GM20431 (cell line): Measurements from ENCODE around the gene DEK.
"Not testable (repeated sequence)": the region's sequence is repeated elsewhere in the genome, so short reads cannot be mapped to it uniquely, and the experiment has no call there.

Experiments used
- in situ Hi-C: fragments of 300-500 bp; cut with MseI, MboI; formaldehyde crosslinking; loops from one replicate; pipeline ENCODE4 v1.15.0; 2020; ENCODE audit warnings: low sequenced_read_pairs; ENCODE audit not compliant: unreplicated experiment

Gene DEK

DNA sequence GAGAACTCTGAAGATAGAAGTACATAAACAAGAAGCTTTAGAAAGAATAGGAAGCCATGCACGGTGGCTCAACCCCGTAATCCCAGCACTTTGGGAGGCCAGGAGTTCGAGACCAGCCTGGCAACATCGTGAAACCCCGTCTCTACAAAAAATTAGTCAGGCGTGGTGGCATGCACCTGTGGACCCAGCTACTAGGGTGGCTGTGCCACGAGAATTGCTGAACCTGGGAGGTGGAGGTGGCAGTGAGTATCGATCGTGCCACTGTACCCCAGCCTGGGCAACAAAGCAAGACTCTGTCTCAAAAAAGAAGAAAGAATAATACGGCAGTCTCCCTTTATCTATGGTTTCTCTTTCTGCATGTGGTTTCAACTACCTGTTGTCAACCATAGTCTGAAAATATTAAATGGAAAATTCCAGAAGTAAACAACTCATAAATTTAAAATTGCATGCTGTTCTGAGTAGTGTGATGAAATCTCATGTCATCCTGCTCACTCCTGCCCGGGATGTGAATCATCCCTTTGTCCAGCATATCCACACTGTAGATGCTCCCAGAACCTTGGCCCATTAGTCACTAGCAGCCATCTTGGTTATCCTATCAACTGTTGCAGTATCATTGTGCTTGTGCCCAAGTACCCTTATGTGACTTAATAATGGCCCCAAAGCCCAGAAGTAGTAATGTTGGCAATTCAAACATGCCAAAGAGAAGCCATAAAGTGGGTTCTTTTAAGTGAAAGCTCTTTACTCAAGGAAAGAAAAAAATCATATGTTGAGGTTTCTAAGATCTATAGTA is 22.1 kb downstream of the DEK start:
- in situ Hi-C loops, result no loop called here

DNA sequence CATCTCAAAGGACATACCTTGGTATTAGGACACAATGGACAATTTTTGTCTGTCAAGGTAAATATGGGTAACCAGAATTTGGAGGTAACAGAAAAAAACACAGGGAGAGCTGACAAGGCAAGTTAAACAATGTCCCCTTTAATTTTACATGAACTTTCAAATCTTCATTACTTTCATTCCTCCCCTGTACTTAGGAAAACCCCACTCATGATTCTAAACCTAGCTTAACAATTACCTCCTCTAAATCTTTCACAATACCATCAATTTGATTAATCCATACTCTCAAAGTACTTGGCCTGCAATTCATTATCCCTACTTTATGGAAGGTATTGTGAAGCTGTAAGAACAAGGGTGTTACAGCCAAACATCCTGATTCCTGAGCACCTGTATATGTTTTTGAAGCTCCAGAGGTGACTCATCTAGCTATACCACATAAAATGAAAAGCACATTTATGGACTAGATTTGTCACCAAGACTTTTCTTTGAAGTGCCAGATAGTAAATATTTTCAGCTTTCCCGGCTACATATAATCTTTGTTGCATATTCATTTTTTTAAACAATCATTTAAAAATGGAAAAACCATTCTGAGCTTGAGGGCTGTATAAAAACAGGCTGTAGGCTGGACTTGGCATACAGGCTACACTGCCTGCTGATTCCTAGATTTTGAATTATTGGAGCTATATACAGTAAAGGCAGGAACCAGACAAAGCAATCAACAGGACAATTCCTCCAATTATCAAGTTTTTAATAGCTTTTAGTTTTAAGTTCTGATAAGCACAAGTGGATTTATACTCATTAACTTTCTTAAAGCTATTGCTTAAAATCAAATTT is 22.9 kb downstream of the DEK start:
- in situ Hi-C loops, result no loop called here

GRCh38 chr6:18240230-18240629 is 24.1 kb downstream of the DEK start:
- in situ Hi-C loops, result no loop called here

DNA sequence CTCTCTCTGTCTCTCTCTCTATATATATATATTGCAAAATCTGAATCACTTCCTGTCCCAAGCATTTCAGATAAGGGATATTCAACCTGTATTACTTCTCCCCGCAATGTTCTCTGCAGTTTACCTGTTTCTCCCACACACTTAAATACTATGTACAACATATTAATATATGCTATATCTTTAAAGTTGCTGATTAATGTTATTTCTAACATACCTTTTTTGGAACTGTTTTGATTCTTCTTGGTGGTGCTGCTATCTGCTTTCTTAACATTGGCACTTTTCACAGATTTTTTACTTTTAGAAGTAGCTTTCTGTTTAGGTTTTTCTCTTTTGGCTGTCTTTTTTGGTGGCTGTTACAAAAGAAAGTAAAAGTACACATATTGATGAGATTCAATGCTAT is 27.2 kb downstream of the DEK start:
- in situ Hi-C loops, result no loop called here

- in situ Hi-C loops, result no loop called here
Measured at GRCh38 chr6:18235524-18235923, 28.8 kb downstream of the DEK start.

DNA sequence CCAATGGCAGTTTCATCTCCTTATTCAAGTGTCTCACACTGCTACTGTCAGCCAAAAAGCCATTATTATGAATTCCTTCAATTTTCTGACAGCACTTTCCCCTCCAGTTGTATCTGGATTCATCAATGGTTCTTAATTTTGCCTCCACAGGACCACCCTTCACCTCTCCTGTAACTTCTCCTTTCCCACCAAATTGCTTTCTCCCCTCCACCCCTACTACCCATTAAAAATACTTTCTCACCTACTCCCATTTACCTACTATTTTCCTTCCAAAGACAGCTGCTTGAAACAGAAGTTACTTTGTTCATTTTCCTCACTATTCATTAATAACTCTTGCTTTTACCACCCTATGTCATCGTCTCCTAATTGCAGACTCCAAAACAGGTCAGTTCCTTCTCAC is 29.8 kb downstream of the DEK start:
- in situ Hi-C loops, result no loop called here

DNA sequence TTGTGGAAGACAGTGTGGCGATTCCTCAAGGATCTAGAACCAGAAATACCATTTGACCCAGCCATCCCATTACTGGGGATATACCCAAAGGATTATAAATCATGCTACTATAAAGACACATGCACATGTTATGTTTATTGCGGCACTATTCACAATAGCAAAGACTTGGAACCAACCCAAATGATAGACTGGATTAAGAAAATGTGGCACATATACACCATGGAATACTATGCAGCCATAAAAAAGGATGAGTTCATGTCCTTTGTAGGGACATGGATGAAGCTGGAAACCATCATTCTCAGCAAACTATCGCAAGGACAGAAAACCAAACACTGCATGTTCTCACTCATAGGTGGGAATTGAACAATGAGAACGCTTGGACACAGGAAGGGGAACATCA is 30.6 kb downstream of the DEK start:
- in situ Hi-C loops, result not testable (repeated sequence)

DNA sequence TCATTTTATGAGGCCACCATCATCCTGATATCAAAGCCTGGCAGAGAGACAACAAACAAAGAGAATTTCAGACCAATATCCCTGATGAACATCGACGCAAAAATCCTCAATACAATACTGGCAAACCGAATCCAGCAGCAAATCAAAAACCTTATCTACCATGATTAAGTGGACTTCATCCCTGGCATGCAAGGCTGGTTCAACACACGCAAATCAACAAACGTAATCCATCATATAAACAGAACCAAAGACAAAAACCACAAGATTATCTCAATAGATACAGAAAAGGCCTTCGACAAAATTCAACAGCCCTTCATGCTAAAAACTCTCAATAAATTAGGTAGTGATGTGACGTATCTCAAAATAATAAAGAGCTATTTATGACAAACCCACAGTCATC is 32.5 kb downstream of the DEK start:
- in situ Hi-C loops, result not testable (repeated sequence)

DNA sequence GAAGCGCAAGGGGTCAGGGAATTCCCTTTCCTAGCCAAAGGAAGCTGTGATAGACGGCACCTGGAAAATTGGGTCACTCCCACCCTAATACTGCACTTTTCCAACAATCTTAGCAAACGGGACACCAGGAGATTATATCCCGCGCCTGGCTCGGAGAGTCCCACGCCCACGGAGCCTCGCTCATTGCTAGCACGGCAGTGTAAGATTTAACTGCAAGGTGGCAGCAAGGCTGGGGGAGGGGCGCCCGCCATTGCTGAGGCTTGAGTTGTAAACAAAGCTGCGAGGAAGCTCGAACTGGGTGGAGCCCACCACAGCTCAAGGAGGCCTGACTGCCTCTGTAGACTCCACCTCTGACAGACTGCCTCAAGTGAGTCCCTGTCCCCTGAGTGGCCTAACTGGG is 35.7 kb downstream of the DEK start:
- in situ Hi-C loops, result not testable (repeated sequence)

DNA sequence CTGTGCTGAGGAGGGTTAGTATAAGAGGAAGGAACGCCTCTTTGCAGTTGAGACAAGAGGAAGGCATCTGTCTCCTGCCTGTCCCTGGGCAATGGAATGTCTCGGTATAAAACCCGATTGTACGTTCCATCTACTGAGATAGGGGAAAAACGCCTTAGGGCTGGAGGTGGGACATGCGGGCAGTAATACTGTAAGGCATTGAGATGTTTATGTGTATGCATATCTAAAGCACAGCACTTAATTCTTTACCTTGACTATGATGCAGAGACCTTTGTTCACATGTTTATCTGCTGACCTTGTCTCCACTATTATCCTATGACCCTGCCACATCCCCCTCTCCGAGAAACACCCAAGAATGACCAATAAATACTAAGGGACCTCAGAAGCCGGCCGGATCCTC is 37.2 kb downstream of the DEK start:
- in situ Hi-C loops, result not testable (repeated sequence)

DNA sequence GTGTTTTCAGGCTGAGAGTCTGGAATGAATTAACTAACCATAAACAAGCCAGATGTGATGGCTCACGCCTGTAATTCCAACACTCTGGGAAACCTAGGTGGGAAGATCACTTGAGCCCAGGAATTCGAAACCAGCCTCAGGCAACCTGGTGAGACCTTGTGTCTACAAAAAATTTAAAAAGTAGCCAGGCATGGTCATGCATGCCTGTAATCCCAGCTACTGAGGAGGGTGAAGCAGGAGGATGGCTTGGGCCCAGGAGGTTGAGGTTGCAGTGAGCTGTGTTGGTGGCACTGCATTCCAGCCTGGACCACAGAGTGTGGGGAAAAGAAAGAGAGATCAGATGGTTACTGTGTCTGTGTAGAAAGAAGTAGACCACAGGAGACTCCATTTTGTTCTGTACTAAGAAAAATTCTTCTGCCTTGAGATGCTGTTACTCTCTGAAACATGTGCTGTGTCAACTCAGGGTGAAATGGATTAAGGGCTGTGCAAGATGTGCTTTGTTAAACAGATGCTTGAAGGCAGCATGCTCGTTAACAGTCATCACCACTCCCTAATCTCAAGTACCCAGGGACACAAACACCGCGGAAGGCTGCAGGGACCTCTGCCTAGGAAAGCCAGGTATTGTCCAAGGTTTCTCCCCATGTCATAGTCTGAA is 37.8 kb downstream of the DEK start:
- in situ Hi-C loops, result not testable (repeated sequence)

- in situ Hi-C loops, result no loop called here
Measured at GRCh38 chr6:18221288-18221615, 43.1 kb downstream of the DEK start.

DNA sequence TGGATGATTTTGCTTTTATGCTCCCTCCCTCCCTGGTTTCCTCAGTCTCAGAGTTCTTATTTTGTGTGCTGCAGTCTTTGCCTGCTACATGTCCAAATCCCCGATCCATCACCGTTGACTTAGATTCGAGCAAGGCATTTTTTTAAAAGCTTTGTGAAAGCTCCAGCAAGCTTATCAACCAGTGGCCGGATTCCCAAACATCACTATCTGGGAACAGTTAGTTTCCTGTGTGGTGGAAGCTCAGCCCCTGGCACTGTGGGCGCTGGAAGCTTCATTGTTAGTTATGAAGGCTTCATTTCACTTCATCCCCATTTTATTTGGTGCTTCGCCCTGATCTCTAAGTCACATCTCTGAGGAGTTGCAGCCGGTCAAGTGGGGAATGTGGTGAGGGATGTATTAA is 44.7 kb downstream of the DEK start:
- in situ Hi-C loops, result no loop called here

GRCh38 chr6:18218233-18218632 is 46.1 kb downstream of the DEK start:
- in situ Hi-C loops, result no loop called here

DNA sequence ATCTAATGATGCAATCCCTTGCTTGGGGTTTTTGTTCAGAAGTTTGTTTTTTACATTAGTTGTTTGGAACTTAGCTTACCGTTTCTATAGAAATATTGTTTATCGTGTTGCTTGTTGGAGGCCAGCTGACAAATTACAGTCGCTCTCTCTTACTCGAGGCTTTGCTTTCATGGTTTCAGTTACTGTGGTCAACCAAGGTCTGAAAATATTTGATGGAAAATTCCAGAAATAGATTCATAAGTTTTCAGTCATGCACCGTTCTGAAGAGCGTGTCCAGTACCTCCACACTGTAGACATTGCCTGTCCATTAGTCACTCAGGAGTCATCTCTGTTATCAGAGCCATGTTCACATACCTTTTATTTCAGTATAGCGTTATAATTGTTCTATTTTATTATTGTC is 47.9 kb downstream of the DEK start:
- in situ Hi-C loops, result no loop called here

- in situ Hi-C loops, result no loop called here
Measured at GRCh38 chr6:18215436-18215835, 48.9 kb downstream of the DEK start.

DNA sequence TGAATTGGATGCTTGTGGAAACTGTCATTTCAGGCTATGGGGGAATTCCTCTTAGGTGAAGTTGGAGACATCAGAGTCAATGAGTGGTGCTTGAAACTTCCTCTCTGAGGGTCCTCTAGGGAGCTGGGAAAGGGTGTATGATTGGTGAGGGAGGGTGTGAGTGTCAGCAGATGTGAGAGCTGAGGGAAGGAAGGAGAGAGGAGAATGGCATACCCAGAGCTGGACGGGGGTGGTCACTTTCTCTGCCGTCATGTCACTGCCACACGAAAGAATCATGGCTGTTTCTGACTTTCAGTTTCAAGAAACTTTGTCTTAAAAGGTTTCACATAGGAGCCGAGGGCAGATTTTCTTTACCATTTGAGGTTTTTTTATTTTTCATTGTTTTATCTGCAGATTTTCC is 50.3 kb downstream of the DEK start:
- in situ Hi-C loops, result no loop called here

DNA sequence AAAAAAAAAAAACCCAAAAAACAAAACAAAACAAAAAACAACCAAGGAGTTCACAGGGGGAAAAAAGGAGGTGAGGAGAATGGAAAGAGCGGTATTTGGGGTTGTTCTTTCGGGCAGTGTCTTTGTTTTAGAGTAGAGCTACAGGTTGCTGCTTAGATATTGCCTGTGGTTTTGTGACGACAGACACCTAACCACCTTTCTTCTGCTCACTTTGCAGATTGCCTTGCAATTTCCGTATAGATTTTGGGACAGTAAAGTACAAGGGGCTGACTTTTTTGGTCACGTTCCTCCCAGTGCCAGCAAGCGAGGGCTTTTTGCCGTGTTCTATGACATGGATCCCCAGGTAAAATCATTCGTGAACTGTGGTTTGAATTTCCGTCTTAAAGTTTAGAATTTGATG is 50.9 kb downstream of the DEK start:
- in situ Hi-C loops, result no loop called here

GRCh38 chr6:18212231-18212630 is 52.1 kb downstream of the DEK start:
- in situ Hi-C loops, result no loop called here

GRCh38 chr6:18211338-18211737 is 53.0 kb downstream of the DEK start:
- in situ Hi-C loops, result no loop called here

- in situ Hi-C loops, result no loop called here
Measured at GRCh38 chr6:18210707-18211106, 53.6 kb downstream of the DEK start.
